Activated CD8-positive, alpha-beta T cell treated with anti-CD3 and anti-CD28 coated beads for 36 hours (primary cell): Measurements from ENCODE around the gene DCST2. TPM values are rescaled to one million over a fixed set of nuclear protein-coding genes. Genes with fewer than 3 reads are reported as not detected.
A peak's percentile ranks its signal among the peaks of the same experiment; 100 is the strongest.

Experiments used
- ATAC-seq: fragments of 200-7000 bp; cut with Tn5 transposase; one replicate; pipeline ENCODE4 v1.10.0; 2021; ENCODE audit warnings: mild to moderate bottlenecking, moderate library complexity
- CTCF ChIA-PET: fragments of 350-600 bp; sonication (Branson Sonifier 250); formaldehyde crosslinking; loops from one replicate; lab custom pipeline; 2021; ENCODE audit warnings: antibody characterized with exemption; lab: Charles Lee
- POLR2A ChIA-PET: fragments of 350-600 bp; sonication (Branson Sonifier 250); formaldehyde crosslinking; loops from one replicate; lab custom pipeline; 2021; ENCODE audit warnings: antibody characterized with exemption; lab: Charles Lee
- DNase-seq: peaks from one replicate; pipeline ENCODE4 v3.0.0-alpha.2; 2020
- H3K27ac Mint-ChIP-seq: one replicate; pipeline ENCODE4 v1.8.0; 2021; ENCODE audit warnings: mild to moderate bottlenecking, mixed read lengths
- H3K27me3 Mint-ChIP-seq: one replicate; pipeline ENCODE4 v1.8.0; 2021; ENCODE audit warnings: mixed read lengths
- H3K36me3 Mint-ChIP-seq: one replicate; pipeline ENCODE4 v1.8.0; 2021; ENCODE audit warnings: low read depth, mixed read lengths
- H3K4me1 Mint-ChIP-seq: one replicate; pipeline ENCODE4 v1.8.0; 2021; ENCODE audit warnings: low read depth, mixed read lengths
- H3K4me3 Mint-ChIP-seq: one replicate; pipeline ENCODE4 v1.8.0; 2021; ENCODE audit warnings: mild to moderate bottlenecking, moderate library complexity, mixed read lengths
- H3K9me3 Mint-ChIP-seq: one replicate; pipeline ENCODE4 v1.8.0; 2021; ENCODE audit warnings: mixed read lengths
- CTCF ChIP-seq: fragments of 200-600 bp; IDR thresholded peaks from one replicate; pipeline ENCODE4 v1.8.0; 2022; ENCODE audit warnings: antibody characterized with exemption, mild to moderate bottlenecking
- intact Hi-C: fragments of 100-400 bp; cut with micrococcal nuclease; formaldehyde crosslinking; loops from one replicate; pipeline ENCODE4 v1.10.0; 2022
- total RNA-seq, 2 experiments: library from RNA; stranded (reverse); gene quantifications; one replicate each; pipeline ENCODE4 v1.2.3, GENCODE V29; 2021

The DCST2 gene
- total RNA-seq, 2 experiments from 2014 or later = 0.20 to 0.36 TPM

GRCh38 chr1:155073377-155074242 lies 40.0 kb upstream of the DCST2 start:
- Mint-ChIP-seq H3K9me3 (no peaks in the 10 kb centered on the region), H3K27ac (no peak overlapping the region), H3K4me3 (no peak overlapping the region), H3K36me3 (peaks cover 3% of the 10 kb centered on the region), H3K4me1 (peaks cover 21% of the 10 kb centered on the region), H3K27me3 (no peaks in the 10 kb centered on the region)
- TF ChIP-seq CTCF = no peak
- peak; percentile 60 for DNase-seq
- intact Hi-C loops = no loop called here
- ATAC-seq = peak; percentile 37
- POLR2A ChIA-PET = interaction anchor here (0.7 to 1.1 kb wide), 3 partner anchors 12 to 61 kb away, joined by 3 to 4 read pairs (median 4); no protein-coding TSS in a partner anchor
- CTCF ChIA-PET = interaction anchor here (0.7 to 12.6 kb wide), 5 partner anchors 12 to 99 kb away, joined by 4 to 124 read pairs (median 23); partner anchors contain the start of genes EFNA4 and KRTCAP2

- POLR2A ChIA-PET = interaction anchor here (0.7 to 1.1 kb wide), 2 partner anchors 58 to 62 kb away, joined by 3 to 4 read pairs; no protein-coding TSS in a partner anchor
- Mint-ChIP-seq H3K4me3 (no peak overlapping the region), H3K36me3 (peaks cover 3% of the 10 kb centered on the region), H3K27ac (no peak overlapping the region), H3K4me1 (peaks cover 21% of the 10 kb centered on the region), H3K27me3 (no peaks in the 10 kb centered on the region), H3K9me3 (no peaks in the 10 kb centered on the region)
- DNase-seq = no peak
- no peak for TF ChIP-seq CTCF
- CTCF ChIA-PET = interaction anchor here (0.7 to 23.5 kb wide), 7 partner anchors 12 to 96 kb away, joined by 4 to 278 read pairs (median 23); partner anchors contain the start of genes ADAM15 and EFNA4
- intact Hi-C loops = no loop called here
- ATAC-seq = no peak
These were observed 39.1 kb upstream of the DCST2 start for GRCh38 chr1:155072531-155073289.

- Mint-ChIP-seq H3K27ac (no peak overlapping the region), H3K4me3 (no peak overlapping the region), H3K27me3 (no peaks in the 10 kb centered on the region), H3K9me3 (no peaks in the 10 kb centered on the region), H3K36me3 (peaks cover 3% of the 10 kb centered on the region), H3K4me1 (peaks cover 21% of the 10 kb centered on the region)
- POLR2A ChIA-PET = interaction anchor here (1.7 kb wide), 1 partner anchor 101 kb away, joined by 5 read pairs; the partner anchor contains the start of gene KRTCAP2
- no peak for ATAC-seq
- intact Hi-C loops = no loop called here
- CTCF ChIA-PET = interaction anchor here (0.8 to 23.5 kb wide), 7 partner anchors 9 to 96 kb away, joined by 3 to 278 read pairs (median 4); partner anchors contain the start of genes ADAM15 and EFNA4
- DNase-seq = no peak
- TF ChIP-seq CTCF = no peak
These were observed 38.1 kb upstream of the DCST2 start for GRCh38 chr1:155071701-155072100.

GRCh38 chr1:155070721-155071569 lies 37.4 kb upstream of the DCST2 start:
- peak; percentile 64 for TF ChIP-seq CTCF
- DNase-seq = peak; percentile 90
- H3K36me3 Mint-ChIP-seq = peaks cover 3% of the 10 kb centered on the region
- intact Hi-C loops = no loop called here
- peak; percentile 94 for ATAC-seq
- ChIA-PET POLR2A (interaction anchor here (1.7 to 2.1 kb wide), 3 partner anchors 10 to 102 kb away, joined by 5 to 7 read pairs (median 7); partner anchors contain the start of gene KRTCAP2), CTCF (interaction anchor here (0.7 to 23.5 kb wide), 10 partner anchors 10 to 134 kb away, joined by 3 to 278 read pairs (median 6); partner anchors contain the start of genes EFNA4 and PMVK)
- H3K9me3 Mint-ChIP-seq = no peaks in the 10 kb centered on the region
- H3K27me3 Mint-ChIP-seq = no peaks in the 10 kb centered on the region
- no peak overlapping the region for H3K27ac Mint-ChIP-seq
- peaks cover 21% of the 10 kb centered on the region for H3K4me1 Mint-ChIP-seq
- H3K4me3 Mint-ChIP-seq = peak overlapping the region; percentile 56
